Erythroblast (primary cell): ENCODE data around the gene LAMB2.

Experiments
- GATA1 ChIP-seq: IDR thresholded peaks from 2 replicates; pipeline ENCODE4 v1.6.1; 2011; ENCODE audit warnings: low read depth, mild to moderate bottlenecking, control low read depth, low read length, moderate library complexity
- POLR2A ChIP-seq: IDR thresholded peaks from 2 replicates; pipeline ENCODE4 v1.6.1; 2011; ENCODE audit warnings: mild to moderate bottlenecking, low read length

DNA sequence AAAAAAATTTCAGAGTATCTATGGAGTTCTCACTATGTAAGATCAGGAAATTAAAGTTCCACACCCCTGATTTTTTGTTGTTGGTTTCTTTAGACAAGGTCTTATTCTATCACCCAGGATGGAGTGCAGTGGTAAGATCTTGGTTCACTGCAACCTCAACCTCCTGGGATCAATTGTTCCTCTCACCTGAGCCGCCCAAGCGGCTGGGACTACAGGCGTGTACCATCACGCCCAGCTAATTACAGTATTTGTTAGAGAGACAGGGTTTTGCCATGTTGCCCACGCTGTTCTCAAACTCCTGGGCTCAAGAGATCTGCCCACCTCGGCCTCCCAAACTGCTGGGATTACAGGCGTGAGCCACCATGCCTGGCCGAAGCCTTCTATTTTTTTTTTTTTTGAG, 51.4 kb downstream of the LAMB2 start:
- TF ChIP-seq POLR2A, result no peak
- no peak for TF ChIP-seq GATA1
